GM12892 (cell line): ENCODE results near the gene PBX1.

Experiments
- POLR2A ChIP-seq: IDR thresholded peaks from 2 replicates; pipeline ENCODE4 v1.6.1; 2011; ENCODE audit warnings: low read depth, low read length, control low read depth
- TAF1 ChIP-seq: IDR thresholded peaks from 2 replicates; pipeline ENCODE4 v1.6.1; 2011; ENCODE audit warnings: low read depth, mild to moderate bottlenecking, control low read depth, low read length, borderline replicate concordance

- TF ChIP-seq POLR2A (no peak), TAF1 (no peak)
Measured at GRCh38 chr1:164651351-164651951, 92.5 kb downstream of the PBX1 start.
